ENCODE results near the gene ELMO3. TPM values are rescaled to one million over a fixed set of nuclear protein-coding genes. Genes with fewer than 3 reads are reported as not detected.
A peak's percentile ranks its signal among the peaks of the same experiment; 100 is the strongest.

The ELMO3 gene
- total RNA-seq, 1 experiment from 2014 or later: 45.8 TPM

DNA sequence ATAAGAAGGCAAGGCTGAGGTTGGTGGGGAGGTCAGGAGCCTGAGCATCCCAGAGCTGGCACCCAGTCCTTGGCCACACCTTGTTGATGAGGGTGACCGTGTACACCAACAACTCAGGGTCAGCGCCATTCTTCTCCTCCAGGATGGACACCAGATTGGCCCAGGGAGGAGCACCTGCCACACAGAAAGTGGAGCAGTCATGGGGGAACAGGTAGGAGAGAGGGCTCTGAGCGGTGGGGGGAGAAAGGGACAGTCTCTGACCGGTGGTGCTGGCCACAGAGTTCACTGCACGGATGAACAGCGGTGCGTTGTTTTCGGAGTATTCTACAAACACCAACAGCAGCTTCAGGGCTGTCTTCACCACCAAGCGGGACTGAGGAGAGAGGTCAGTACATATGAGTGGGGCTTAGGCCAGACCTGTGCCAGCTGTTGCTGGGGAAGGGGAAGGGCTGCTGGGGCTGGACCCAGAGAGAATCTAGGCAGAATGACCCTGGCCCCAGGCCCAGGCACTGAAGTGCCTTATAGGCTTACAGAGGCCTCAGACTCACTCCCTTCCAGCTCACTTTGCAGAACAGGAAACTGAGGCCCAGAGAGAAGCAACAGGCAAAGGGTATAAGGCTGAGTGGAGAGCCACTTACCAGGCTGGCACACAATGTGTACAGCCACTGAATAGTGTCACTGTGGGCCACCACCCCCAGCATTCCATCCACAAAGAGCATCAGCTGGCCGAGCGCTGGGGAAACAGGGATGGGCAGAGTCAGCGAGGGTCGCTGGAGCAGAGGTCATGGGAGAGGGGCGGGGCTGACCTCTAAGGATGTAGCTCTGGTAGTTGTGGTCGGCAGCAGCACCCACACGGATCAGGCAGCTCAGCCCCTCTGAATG lies 38.7 kb downstream of the ELMO3 start:
- no peak overlapping the region for H3K4me3 ChIP-seq (replicated peaks in 1 of 2; ENCODE audit: low read depth in 1 of 2, low read length in 2 of 2)
- ChIA-PET CTCF (interaction anchor here (2.2 kb wide), 1 partner anchor 11 kb away, joined by 9 read pairs; the partner anchor contains the start of gene TMEM208), POLR2A (interaction anchor here (1.1 to 1.2 kb wide), 3 partner anchors 9 to 10 kb away, joined by 3 to 5 read pairs (median 4); partner anchors contain the start of gene TMEM208), RAD21 (ENCODE audit: low non-redundant PET in 1 of 2, low total read pairs in 2 of 2, uncharacterized antibody in 2 of 2, unreplicated experiment in 2 of 2) (no interaction called here)
- H3K4me2 ChIP-seq (ENCODE audit: low read length): no peak overlapping the region
- H3K9me2 ChIP-seq (ENCODE audit: insufficient read depth): no peaks in the 10 kb centered on the region
- DNase-seq (ENCODE audit: low read depth, low spot score) (no peak), ATAC-seq (no peak)
- peaks cover 45% of the 10 kb centered on the region for H3K79me2 ChIP-seq (ENCODE audit: insufficient read depth, low read length)
- H3K9me3 ChIP-seq (ENCODE audit: control insufficient read depth in 1 of 2, insufficient read depth in 1 of 2, low read depth in 1 of 2, low read length in 2 of 2): no peaks in the 10 kb centered on the region
- H3K4me1 ChIP-seq (ENCODE audit: control insufficient read depth in 1 of 2, insufficient read depth in 2 of 2, low read length in 2 of 2): peaks cover 23 to 42% of the 10 kb centered on the region in 2 experiments
- H2AFZ ChIP-seq (ENCODE audit: low read depth, low read length, poor library complexity, severe bottlenecking): no peak overlapping the region
- peaks cover 24 to 46% of the 10 kb centered on the region in 2 experiments for H3K36me3 ChIP-seq (ENCODE audit: control insufficient read depth in 1 of 2, insufficient read depth in 2 of 2, low read length in 2 of 2)
- H3K9ac ChIP-seq (ENCODE audit: low read length): no peak overlapping the region
- no peaks in the 10 kb centered on the region for H3K27me3 ChIP-seq (ENCODE audit: insufficient read depth, low read length)
- TF ChIP-seq EZH2 (IDR thresholded peaks at IDR 0.05): no peak
- TF ChIP-seq, protein P1, sequence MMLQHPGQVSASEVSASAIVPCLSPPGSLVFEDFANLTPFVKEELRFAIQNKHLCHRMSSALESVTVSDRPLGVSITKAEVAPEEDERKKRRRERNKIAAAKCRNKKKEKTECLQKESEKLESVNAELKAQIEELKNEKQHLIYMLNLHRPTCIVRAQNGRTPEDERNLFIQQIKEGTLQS (IDR thresholded peaks at IDR 0.05): no peak
- H4K20me1 ChIP-seq (ENCODE audit: insufficient read depth): no peaks in the 10 kb centered on the region
- intact Hi-C loops (cut with micrococcal nuclease): no loop called here
- BruUV-seq (replicated peaks): TSS peak; percentile 21
- peak overlapping the region; percentile 1; the same call in 1 of the 2 replicates for H3K27ac ChIP-seq (ENCODE audit: low read depth, low read length)

DNA sequence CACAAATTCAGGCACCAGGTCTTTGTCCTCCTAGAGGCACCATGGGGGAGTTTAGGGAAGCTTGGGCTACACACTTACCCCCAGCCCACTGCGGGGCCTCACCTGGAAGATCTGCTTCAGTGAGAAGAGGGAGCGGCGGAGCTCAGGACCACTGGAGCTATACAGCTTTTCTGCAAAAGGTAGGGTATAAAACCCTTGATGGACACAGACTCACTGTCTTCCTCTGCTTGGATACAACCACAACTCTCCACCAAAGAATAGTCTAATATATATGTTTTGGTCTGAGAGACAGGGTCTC lies 39.3 kb downstream of the ELMO3 start:
- DNase-seq (ENCODE audit: low read depth, low spot score) (no peak), ATAC-seq (no peak)
- Histone ChIP-seq H3K9me3 (ENCODE audit: control insufficient read depth in 1 of 2, insufficient read depth in 1 of 2, low read depth in 1 of 2, low read length in 2 of 2) (no peaks in the 10 kb centered on the region), H3K9ac (ENCODE audit: low read length) (no peak overlapping the region), H3K79me2 (ENCODE audit: insufficient read depth, low read length) (peaks cover 51% of the 10 kb centered on the region), H3K4me2 (ENCODE audit: low read length) (no peak overlapping the region), H3K4me3 (replicated peaks in 1 of 2; ENCODE audit: low read depth in 1 of 2, low read length in 2 of 2) (no peak overlapping the region), H3K9me2 (ENCODE audit: insufficient read depth) (no peaks in the 10 kb centered on the region), H3K36me3 (ENCODE audit: control insufficient read depth in 1 of 2, insufficient read depth in 2 of 2, low read length in 2 of 2) (peaks cover 24 to 45% of the 10 kb centered on the region in 2 experiments), H3K4me1 (ENCODE audit: control insufficient read depth in 1 of 2, insufficient read depth in 2 of 2, low read length in 2 of 2) (peaks cover 23 to 47% of the 10 kb centered on the region in 2 experiments), H3K27ac (ENCODE audit: low read depth, low read length) (no peak overlapping the region), H3K27me3 (ENCODE audit: insufficient read depth, low read length) (no peaks in the 10 kb centered on the region), H4K20me1 (ENCODE audit: insufficient read depth) (no peaks in the 10 kb centered on the region), H2AFZ (ENCODE audit: low read depth, low read length, poor library complexity, severe bottlenecking) (no peak overlapping the region)
- RAD21 ChIA-PET (ENCODE audit: low non-redundant PET in 1 of 2, low total read pairs in 2 of 2, uncharacterized antibody in 2 of 2, unreplicated experiment in 2 of 2): no interaction called here
- BruUV-seq (replicated peaks): no TSS peak
- intact Hi-C loops (cut with micrococcal nuclease): no loop called here
- POLR2A ChIA-PET: interaction anchor here (1.1 to 1.2 kb wide), 2 partner anchors 8 to 11 kb away, joined by 3 to 4 read pairs; partner anchors contain the start of gene TMEM208
- TF ChIP-seq, protein P1 (IDR thresholded peaks at IDR 0.05): no peak
- TF ChIP-seq, protein P2, sequence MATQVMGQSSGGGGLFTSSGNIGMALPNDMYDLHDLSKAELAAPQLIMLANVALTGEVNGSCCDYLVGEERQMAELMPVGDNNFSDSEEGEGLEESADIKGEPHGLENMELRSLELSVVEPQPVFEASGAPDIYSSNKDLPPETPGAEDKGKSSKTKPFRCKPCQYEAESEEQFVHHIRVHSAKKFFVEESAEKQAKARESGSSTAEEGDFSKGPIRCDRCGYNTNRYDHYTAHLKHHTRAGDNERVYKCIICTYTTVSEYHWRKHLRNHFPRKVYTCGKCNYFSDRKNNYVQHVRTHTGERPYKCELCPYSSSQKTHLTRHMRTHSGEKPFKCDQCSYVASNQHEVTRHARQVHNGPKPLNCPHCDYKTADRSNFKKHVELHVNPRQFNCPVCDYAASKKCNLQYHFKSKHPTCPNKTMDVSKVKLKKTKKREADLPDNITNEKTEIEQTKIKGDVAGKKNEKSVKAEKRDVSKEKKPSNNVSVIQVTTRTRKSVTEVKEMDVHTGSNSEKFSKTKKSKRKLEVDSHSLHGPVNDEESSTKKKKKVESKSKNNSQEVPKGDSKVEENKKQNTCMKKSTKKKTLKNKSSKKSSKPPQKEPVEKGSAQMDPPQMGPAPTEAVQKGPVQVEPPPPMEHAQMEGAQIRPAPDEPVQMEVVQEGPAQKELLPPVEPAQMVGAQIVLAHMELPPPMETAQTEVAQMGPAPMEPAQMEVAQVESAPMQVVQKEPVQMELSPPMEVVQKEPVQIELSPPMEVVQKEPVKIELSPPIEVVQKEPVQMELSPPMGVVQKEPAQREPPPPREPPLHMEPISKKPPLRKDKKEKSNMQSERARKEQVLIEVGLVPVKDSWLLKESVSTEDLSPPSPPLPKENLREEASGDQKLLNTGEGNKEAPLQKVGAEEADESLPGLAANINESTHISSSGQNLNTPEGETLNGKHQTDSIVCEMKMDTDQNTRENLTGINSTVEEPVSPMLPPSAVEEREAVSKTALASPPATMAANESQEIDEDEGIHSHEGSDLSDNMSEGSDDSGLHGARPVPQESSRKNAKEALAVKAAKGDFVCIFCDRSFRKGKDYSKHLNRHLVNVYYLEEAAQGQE (IDR thresholded peaks at IDR 0.05; ENCODE audit: low read depth): no peak
- TF ChIP-seq SRF (IDR thresholded peaks at IDR 0.05; ENCODE audit: low read depth): no peak
- TF ChIP-seq TCF7L2 (IDR thresholded peaks at IDR 0.05; ENCODE audit: borderline replicate concordance, extremely low read depth, insufficient read depth, insufficient read length): no peak
- TF ChIP-seq ZNF274 (IDR thresholded peaks at IDR 0.05; ENCODE audit: low read depth, low read length): no peak
- no peak for TF ChIP-seq POLR2AphosphoS5 (IDR thresholded peaks at IDR 0.05; ENCODE audit: low read depth, low read length)
- TF ChIP-seq RAD21 (IDR thresholded peaks at IDR 0.05; ENCODE audit: low read depth): no peak
- TF ChIP-seq ELF1 (IDR thresholded peaks at IDR 0.05; ENCODE audit: borderline replicate concordance, low read depth): no peak
- TF ChIP-seq FOSL1 (IDR thresholded peaks at IDR 0.05; ENCODE audit: low read depth): no peak
- no peak for TF ChIP-seq CEBPB (IDR thresholded peaks at IDR 0.05; ENCODE audit: low read depth)
- CTCF ChIA-PET: no interaction called here

Measured in HCT116 (cell line).